Endothelial cell of umbilical vein (primary cell): ENCODE measurements around the gene RAD51B. TPM values are rescaled to one million over a fixed set of nuclear protein-coding genes. Genes with fewer than 3 reads are reported as not detected.

Experiments
- BruUV-seq: library from RNA; stranded (reverse); fragments of 400-500 nt; replicated peaks from 2 replicates; lab custom pipeline; 2021; lab: Mats Ljungman, UMichigan
- CTCF ChIA-PET: fragments of 300-600, 350-600 bp; sonication (Branson Sonifier 250); formaldehyde crosslinking; loops from one replicate; lab custom pipeline; 2021; ENCODE audit warnings: antibody characterized with exemption, inconsistent platforms; lab: Charles Lee
- POLR2A ChIA-PET: fragments of 300-600, 350-600 bp; sonication (Branson Sonifier 250); formaldehyde crosslinking; loops from one replicate; lab custom pipeline; 2021; ENCODE audit warnings: antibody characterized with exemption, inconsistent platforms; lab: Charles Lee
- DNase-seq: peaks from one replicate; pipeline ENCODE4 v3.0.0-alpha.2; 2011; ENCODE audit warnings: low read depth, low spot score
- FAIRE-seq: peaks from 2 replicates; lab custom pipeline; 2011; peaks lifted over from hg19 to GRCh38; lab: Jason Lieb, UNC
- H2AFZ ChIP-seq: 2 replicates; pipeline ENCODE4 v1.6.0; 2012; ENCODE audit warnings: low read depth, low read length, control low read depth, inconsistent platforms
- H3K27ac ChIP-seq: 2 replicates; pipeline ENCODE4 v1.5.1; 2011; ENCODE audit warnings: low read depth, mild to moderate bottlenecking, control low read depth, low read length, moderate library complexity; ENCODE audit not compliant: insufficient read depth
- H3K27me3 ChIP-seq, 2 experiments: 2 replicates each; pipeline versions ENCODE4 v1.6.0 to v1.6.1; 2011; ENCODE audit warnings: low read length in 2 of 2, mixed read lengths in 1 of 2; ENCODE audit not compliant: control insufficient read depth in 2 of 2, insufficient read depth in 2 of 2
- H3K36me3 ChIP-seq, 2 experiments: 2 replicates in 1 of 2; 3 replicates in 1 of 2; pipeline ENCODE4 v1.5.1; 2011; ENCODE audit warnings: low read length in 2 of 2, mild to moderate bottlenecking in 1 of 2, moderate library complexity in 1 of 2; ENCODE audit not compliant: control insufficient read depth in 2 of 2, insufficient read depth in 2 of 2; ENCODE audit errors: extremely low read depth in 1 of 2
- H3K4me1 ChIP-seq: 3 replicates; pipeline ENCODE4 v1.5.1; 2011; ENCODE audit warnings: mild to moderate bottlenecking, low read length; ENCODE audit not compliant: control insufficient read depth, insufficient read depth; ENCODE audit errors: extremely low read depth
- H3K4me2 ChIP-seq: 2 replicates; pipeline ENCODE4 v1.6.1; 2011; ENCODE audit warnings: low read length, control low read depth, mixed read lengths; ENCODE audit not compliant: insufficient read depth
- H3K4me3 ChIP-seq, 3 experiments: fragments of 200-600 bp in 1 of 3; sonication (generic), shearing (Covaris generic) in 1 of 3; replicated peaks in 1 of 3; 2 replicates each; pipeline ENCODE4 v1.5.1; 2011 to 2016; ENCODE audit warnings: control low read depth in 3 of 3, low read length in 3 of 3, mild to moderate bottlenecking in 2 of 3, inconsistent platforms in 1 of 3, low read depth in 1 of 3, moderate library complexity in 1 of 3; ENCODE audit not compliant: insufficient read depth in 1 of 3
- H3K79me2 ChIP-seq: 2 replicates; pipeline ENCODE4 v1.6.0; 2012; ENCODE audit warnings: low read length, inconsistent platforms; ENCODE audit not compliant: control insufficient read depth, insufficient read depth
- H3K9ac ChIP-seq: replicated peaks from 2 replicates; pipeline ENCODE3; 2011; ENCODE audit warnings: low read length, control low read depth; ENCODE audit not compliant: insufficient read depth; ENCODE audit errors: extremely low read depth
- H3K9me1 ChIP-seq: replicated peaks from 3 replicates; pipeline ENCODE4 v1.6.0; 2011; ENCODE audit warnings: mild to moderate bottlenecking, low read length; ENCODE audit not compliant: control insufficient read depth, insufficient read depth; ENCODE audit errors: extremely low read depth
- H3K9me3 ChIP-seq: replicated peaks from 2 replicates; pipeline ENCODE4 v1.5.1; 2012; ENCODE audit warnings: low read length, inconsistent platforms; ENCODE audit not compliant: control insufficient read depth, insufficient read depth
- H4K20me1 ChIP-seq: replicated peaks from 2 replicates; pipeline ENCODE3; 2011; ENCODE audit warnings: mild to moderate bottlenecking, low read length; ENCODE audit not compliant: control insufficient read depth, insufficient read depth; ENCODE audit errors: extremely low read depth
- FOS ChIP-seq: IDR thresholded peaks from 2 replicates; pipeline ENCODE4 v1.6.1; 2011; ENCODE audit warnings: mild to moderate bottlenecking, low read length, moderate library complexity, borderline replicate concordance; ENCODE audit not compliant: insufficient read depth
- GATA2 ChIP-seq: IDR thresholded peaks from 2 replicates; pipeline ENCODE4 v1.7.0; 2011; ENCODE audit warnings: low read depth, mild to moderate bottlenecking, moderate library complexity, mixed read lengths, low read length; ENCODE audit not compliant: insufficient read length, insufficient read depth
- MAX ChIP-seq: IDR thresholded peaks from 2 replicates; pipeline ENCODE4 v1.6.1; 2011; ENCODE audit not compliant: insufficient read depth, insufficient read length
- MYC ChIP-seq: IDR thresholded peaks from one replicate; pipeline ENCODE4 v1.6.1; 2011; ENCODE audit warnings: mild to moderate bottlenecking, low read depth, low read length
- POLR2A ChIP-seq: IDR thresholded peaks from 2 replicates; pipeline ENCODE4 v1.6.1; 2012; ENCODE audit warnings: low read depth, mild to moderate bottlenecking, control low read depth, low read length
- POLR2AphosphoS5 ChIP-seq: IDR thresholded peaks from 2 replicates; pipeline ENCODE4 v1.6.1; 2012; ENCODE audit warnings: low read depth, mild to moderate bottlenecking, control low read depth, low read length, moderate library complexity; ENCODE audit not compliant: insufficient read depth
- dilution Hi-C: fragments of 300-500 bp; cut with MboI; formaldehyde crosslinking; loops from one replicate; pipeline ENCODE4 v1.15.0; 2019; ENCODE audit warnings: low sequenced_read_pairs; ENCODE audit not compliant: extremely low pct_ligation_motif_present
- intact Hi-C: fragments of 100-400 bp; cut with micrococcal nuclease; formaldehyde crosslinking; loops from one replicate; pipeline ENCODE4 v1.10.0; 2022
- polyA plus RNA-seq, 4 experiments: library from polyadenylated mRNA; depleted of rRNA in 3 of 4; stranded (reverse) in 3 of 4; unstranded in 1 of 4; fragments of >200 nt; gene quantifications; 2 replicates each; pipeline versions ENCODE4 v1.2.1 to v1.2.3, GENCODE V29; 2011 to 2012; ENCODE audit warnings: missing spikeins in 1 of 4
- total RNA-seq: library from RNA; stranded (reverse); gene quantifications from 2 replicates; pipeline ENCODE4 v1.2.3, GENCODE V29; 2021

RAD51B gene
- total and polyA plus RNA-seq, 2 donors (not counting 3 experiments of a cell fraction or from before 2014, with no cell fraction given) = 3.9 to 19.0 TPM

DNA sequence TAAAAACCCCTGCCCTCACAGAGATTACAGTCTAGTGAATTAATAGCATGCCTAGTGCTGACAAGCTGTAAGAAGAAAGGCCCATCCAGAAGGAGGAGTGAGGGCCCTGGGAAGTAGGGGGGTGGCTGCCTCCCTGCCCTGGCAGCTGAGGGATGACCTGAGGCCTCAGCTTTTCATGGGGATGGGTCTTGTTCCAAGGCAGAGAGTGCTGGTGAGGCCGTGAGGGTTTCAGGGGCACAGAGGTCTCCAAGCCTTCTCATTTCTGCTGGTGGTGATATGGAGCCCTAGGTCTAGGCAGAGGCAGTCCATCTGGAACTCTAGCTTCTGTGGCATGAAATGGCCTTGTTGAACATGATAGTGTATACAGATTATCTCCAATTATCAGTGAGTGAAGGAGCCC is 858.9 kb downstream of the RAD51B start:
- no peak overlapping the region for H2AFZ ChIP-seq
- H4K20me1 ChIP-seq = no peaks in the 10 kb centered on the region
- H3K4me2 ChIP-seq = no peak overlapping the region
- ChIA-PET POLR2A (no interaction called here), CTCF (no interaction called here)
- no peaks in the 10 kb centered on the region for H3K9me1 ChIP-seq
- DNase-seq (no peak), FAIRE-seq (no peak)
- TF ChIP-seq POLR2AphosphoS5 (no peak), MYC (no peak), GATA2 (no peak), FOS (no peak), MAX (no peak), POLR2A (no peak)
- no peaks in the 10 kb centered on the region for H3K9me3 ChIP-seq
- H3K79me2 ChIP-seq = no peaks in the 10 kb centered on the region
- no TSS peak for BruUV-seq
- peaks cover 37% of the 10 kb centered on the region for H3K4me1 ChIP-seq
- no peak overlapping the region for H3K27ac ChIP-seq
- dilution Hi-C loops = no loop called here
- intact Hi-C loops = no loop called here
- no peak overlapping the region for H3K4me3 ChIP-seq
- H3K36me3 ChIP-seq = no peaks in the 10 kb centered on the region
- no peak overlapping the region for H3K9ac ChIP-seq
- H3K27me3 ChIP-seq = no peaks in the 10 kb centered on the region

DNA sequence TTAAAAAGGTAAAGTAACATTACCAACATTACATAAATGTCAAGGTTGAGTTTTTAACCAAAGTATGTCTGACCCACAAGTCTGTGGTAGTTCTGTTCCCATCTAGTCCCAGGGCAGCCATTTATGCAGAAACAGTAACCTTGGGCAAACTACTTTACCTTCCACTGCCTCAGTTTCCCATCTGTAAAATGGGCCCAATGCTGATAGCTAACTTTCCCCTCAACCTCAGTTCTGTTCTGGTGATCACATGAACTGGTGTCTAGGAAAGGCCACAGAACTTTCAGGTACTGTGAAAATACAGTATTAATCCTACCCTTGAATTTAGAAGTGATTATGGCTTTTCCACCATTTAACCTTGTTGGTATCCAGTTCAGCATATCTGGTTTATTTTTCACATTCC is 859.7 kb downstream of the RAD51B start:
- H3K9ac ChIP-seq = no peak overlapping the region
- FAIRE-seq = peak; percentile 28
- H3K9me3 ChIP-seq = no peaks in the 10 kb centered on the region
- dilution Hi-C loops (no loop called here), intact Hi-C loops (no loop called here)
- H3K79me2 ChIP-seq = no peaks in the 10 kb centered on the region
- H3K27me3 ChIP-seq = no peaks in the 10 kb centered on the region
- no peak overlapping the region for H3K27ac ChIP-seq
- H2AFZ ChIP-seq = no peak overlapping the region
- CTCF ChIA-PET = no interaction called here
- peaks cover 45% of the 10 kb centered on the region for H3K4me1 ChIP-seq
- no peaks in the 10 kb centered on the region for H3K9me1 ChIP-seq
- H3K4me2 ChIP-seq = no peak overlapping the region
- no TSS peak for BruUV-seq
- no peak for DNase-seq
- POLR2A ChIA-PET = no interaction called here
- no peaks in the 10 kb centered on the region for H4K20me1 ChIP-seq
- no peaks in the 10 kb centered on the region for H3K36me3 ChIP-seq
- no peak overlapping the region for H3K4me3 ChIP-seq
- no peak for TF ChIP-seq POLR2A
